SK-N-SH (cell line): Measurements from ENCODE around the gene PPP2CA. TPM values are rescaled to one million over a fixed set of nuclear protein-coding genes. Genes with fewer than 3 reads are reported as not detected.

Experiments
- CTCF ChIA-PET: fragments of 300-600, 350-600 bp; formaldehyde crosslinking; extraction: SDS; loops from one replicate; lab custom pipeline; 2021; lab: Yijun Ruan, JAX
- POLR2A ChIA-PET: fragments of 350-600 bp; sonication (Branson Sonifier 250); formaldehyde crosslinking; extraction: SDS; loops from one replicate; lab custom pipeline; 2020; ENCODE audit warnings: antibody characterized with exemption, inconsistent platforms; lab: Yijun Ruan, JAX
- DNase-seq: peaks from one replicate; pipeline ENCODE4 v3.0.0; 2012
- H2AFZ ChIP-seq: fragments of 200-600 bp; sonication (generic); 2 replicates; pipeline ENCODE4 v1.8.1; 2016; ENCODE audit warnings: antibody characterized with exemption, mild to moderate bottlenecking, low read depth
- H3F3A ChIP-seq: fragments of 200-600 bp; sonication (generic); replicated peaks from 2 replicates; pipeline ENCODE3; 2016; ENCODE audit warnings: antibody characterized with exemption, mild to moderate bottlenecking; ENCODE audit not compliant: insufficient read depth
- H3K27ac ChIP-seq, 2 experiments: fragments of 200-500 bp in 1 of 2; fragments of 200-600 bp in 1 of 2; sonication (Bioruptor generic) in 1 of 2; sonication (generic), shearing (Covaris generic) in 1 of 2; 2 replicates each; pipeline versions ENCODE4 v1.5.1 to v1.6.1; 2014 to 2016; ENCODE audit warnings: low read depth in 2 of 2, inconsistent platforms in 1 of 2, low read length in 1 of 2, mild to moderate bottlenecking in 1 of 2, mixed read lengths in 1 of 2
- H3K27me3 ChIP-seq: fragments of 200-600 bp; sonication (generic), shearing (Covaris generic); 2 replicates; pipeline ENCODE4 v1.6.1; 2016; ENCODE audit warnings: mixed run types; ENCODE audit not compliant: insufficient read depth
- H3K36me3 ChIP-seq, 2 experiments: fragments of 200-500 bp in 1 of 2; fragments of 200-600 bp in 1 of 2; sonication (Bioruptor generic) in 1 of 2; sonication (generic) in 1 of 2; replicated peaks in 1 of 2; 2 replicates each; pipeline versions ENCODE3 to v1.5.1; 2014 to 2016; ENCODE audit warnings: low read length in 1 of 2, mild to moderate bottlenecking in 1 of 2; ENCODE audit not compliant: insufficient read depth in 2 of 2, control insufficient read depth in 1 of 2
- H3K4me1 ChIP-seq, 2 experiments: fragments of 200-500 bp in 1 of 2; fragments of 200-600 bp in 1 of 2; sonication (Bioruptor generic) in 1 of 2; sonication (generic), shearing (Covaris generic) in 1 of 2; 2 replicates each; pipeline versions ENCODE4 v1.5.1 to v1.6.1; 2014 to 2016; ENCODE audit warnings: low read depth in 1 of 2, low read length in 1 of 2, mixed run types in 1 of 2; ENCODE audit not compliant: insufficient read depth in 2 of 2, control insufficient read depth in 1 of 2
- H3K4me2 ChIP-seq: fragments of 200-600 bp; sonication (generic), shearing (Covaris generic); 2 replicates; pipeline ENCODE4 v1.6.1; 2017; ENCODE audit warnings: mixed run types
- H3K4me3 ChIP-seq, 2 experiments: fragments of 200-500 bp in 1 of 2; fragments of 200-600 bp in 1 of 2; sonication (Bioruptor generic) in 1 of 2; sonication (generic), shearing (Covaris generic) in 1 of 2; 2 replicates each; pipeline versions ENCODE4 v1.5.1 to v1.8.1; 2014 to 2016; ENCODE audit warnings: low read depth in 2 of 2, inconsistent platforms in 1 of 2, low read length in 1 of 2, mild to moderate bottlenecking in 1 of 2, mixed read lengths in 1 of 2, moderate library complexity in 1 of 2
- H3K79me2 ChIP-seq: fragments of 200-600 bp; sonication (generic); 2 replicates; pipeline ENCODE4 v1.8.1; 2017; ENCODE audit warnings: mild to moderate bottlenecking; ENCODE audit not compliant: insufficient read depth
- H3K9ac ChIP-seq: fragments of 200-600 bp; sonication (generic); 2 replicates; pipeline ENCODE4 v1.6.1; 2017; ENCODE audit warnings: mixed run types
- H3K9me2 ChIP-seq: fragments of 200-600 bp; sonication (generic); 2 replicates; pipeline ENCODE4 v1.6.1; 2017; ENCODE audit warnings: mixed run types
- H3K9me3 ChIP-seq: fragments of 200-600 bp; sonication (generic); 2 replicates; pipeline ENCODE4 v1.6.1; 2017; ENCODE audit warnings: mixed run types, mild to moderate bottlenecking, moderate library complexity
- H4K20me1 ChIP-seq: fragments of 200-600 bp; sonication (generic); 2 replicates; pipeline ENCODE4 v1.6.1; 2017; ENCODE audit warnings: mild to moderate bottlenecking, mixed run types; ENCODE audit not compliant: insufficient read depth
- CHD2 ChIP-seq: fragments of 150-350 bp; IDR thresholded peaks from 2 replicates; pipeline ENCODE4 v1.6.1; 2018; ENCODE audit warnings: low read length; ENCODE audit not compliant: partially characterized antibody
- ELF1 ChIP-seq: IDR thresholded peaks from 2 replicates; pipeline ENCODE4 v1.4.0; 2012
- FOSL2 ChIP-seq: IDR thresholded peaks from 2 replicates; pipeline ENCODE4 v1.4.0; 2012; ENCODE audit warnings: low read depth, mild to moderate bottlenecking, moderate library complexity, borderline replicate concordance
- FOXM1 ChIP-seq: IDR thresholded peaks from 2 replicates; pipeline ENCODE4 v1.4.0; 2012; ENCODE audit warnings: low read depth, mild to moderate bottlenecking
- GATA2 ChIP-seq: sonication (generic); formaldehyde crosslinking; IDR thresholded peaks from 2 replicates; pipeline ENCODE4 v1.5.0; 2020; ENCODE audit warnings: mild to moderate bottlenecking, missing genetic modification reagents
- MEF2A ChIP-seq: IDR thresholded peaks from 2 replicates; pipeline ENCODE4 v1.4.0; 2012; ENCODE audit warnings: low read depth, borderline replicate concordance
- MXI1 ChIP-seq: IDR thresholded peaks from 2 replicates; pipeline ENCODE4 v1.6.1; 2012; ENCODE audit warnings: mild to moderate bottlenecking, low read depth, low read length, improper control_type of control experiment
- NRF1 ChIP-seq: IDR thresholded peaks from 2 replicates; pipeline ENCODE4 v1.6.1; 2012; ENCODE audit warnings: low read depth, mild to moderate bottlenecking, low read length
- POLR2AphosphoS5 ChIP-seq: IDR thresholded peaks from 2 replicates; pipeline ENCODE4 v1.6.1; 2012; ENCODE audit warnings: low read depth, low read length
- RAD21 ChIP-seq: IDR thresholded peaks from 2 replicates; pipeline ENCODE4 v1.6.1; 2012; ENCODE audit warnings: mild to moderate bottlenecking, low read length
- TAF1 ChIP-seq: IDR thresholded peaks from 2 replicates; pipeline ENCODE4 v1.6.1; 2012; ENCODE audit warnings: low read depth, mild to moderate bottlenecking, low read length, moderate library complexity, borderline replicate concordance
- TCF12 ChIP-seq: IDR thresholded peaks from 2 replicates; pipeline ENCODE4 v1.4.0; 2012
- YY1 ChIP-seq: IDR thresholded peaks from 2 replicates; pipeline ENCODE4 v1.4.0; 2012; ENCODE audit warnings: low read depth, mild to moderate bottlenecking
- WGBS: methylation state at CpG from one replicate; pipeline ENCODE4 v1.1.6; 2017; ENCODE audit warnings: low lambda C conversion rate; 5-methylcytosine and 5-hydroxymethylcytosine counted together
- polyA plus RNA-seq, 3 experiments: library from polyadenylated mRNA; depleted of rRNA; stranded (reverse); fragments of >200 nt; gene quantifications; 2 replicates each; pipeline ENCODE4 v1.2.3, GENCODE V29; 2012
- TF ChIP-seq, protein P1 (sequence below): IDR thresholded peaks from 2 replicates; pipeline ENCODE4; 2012
- TF ChIP-seq, protein P2 (sequence below): IDR thresholded peaks from 2 replicates; pipeline ENCODE4 v1.6.1; 2012; ENCODE audit warnings: mild to moderate bottlenecking, low read depth, low read length, moderate library complexity
- TF ChIP-seq, protein P3 (sequence below): IDR thresholded peaks from 2 replicates; pipeline ENCODE4 v1.4.0; 2012; ENCODE audit warnings: low read depth, borderline replicate concordance

Gene PPP2CA
- polyA plus RNA-seq, 1 of the 3 experiments (the other 2 are of a cell fraction): 146 TPM

DNA sequence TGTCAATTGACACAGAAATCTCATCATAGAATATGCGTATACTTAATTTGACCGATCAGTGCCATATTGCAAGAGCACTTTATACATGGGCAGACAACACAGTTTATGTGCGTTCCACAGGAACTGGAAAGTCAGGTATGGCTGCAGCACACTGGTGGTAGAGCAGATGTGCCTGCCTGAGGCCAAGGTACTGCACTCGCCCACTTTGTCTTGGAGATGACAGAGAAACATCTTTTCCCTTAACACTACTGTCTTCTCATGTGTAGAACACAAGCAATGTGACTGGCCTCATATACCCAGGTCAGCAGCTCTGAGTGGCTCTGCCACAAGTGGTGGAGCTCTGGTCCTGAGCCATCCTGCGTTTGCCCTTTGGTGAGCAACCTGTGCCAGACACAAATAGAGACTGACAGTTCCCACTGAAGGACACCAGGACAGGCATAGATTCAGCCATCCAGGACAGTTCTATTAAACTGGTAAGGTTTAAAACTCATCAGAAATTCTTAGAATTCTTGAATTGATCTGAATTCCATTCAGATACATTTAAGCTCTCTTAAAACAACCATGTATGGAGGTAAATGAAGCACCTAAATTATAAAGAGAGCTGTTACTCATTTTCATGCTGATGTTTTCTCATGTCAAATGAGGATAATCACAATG is 21.0 kb upstream of the PPP2CA start:
- H3K9ac ChIP-seq: no peak overlapping the region
- ChIA-PET CTCF (interaction anchor here (1.0 kb wide), 1 partner anchor 53 kb away, joined by 4 read pairs; no protein-coding TSS in a partner anchor), POLR2A (no interaction called here)
- peak overlapping the region; percentile 18; the same call in 1 of the 2 replicates for H3K4me2 ChIP-seq
- no peak for TF ChIP-seq RAD21
- TF ChIP-seq, protein P1, sequence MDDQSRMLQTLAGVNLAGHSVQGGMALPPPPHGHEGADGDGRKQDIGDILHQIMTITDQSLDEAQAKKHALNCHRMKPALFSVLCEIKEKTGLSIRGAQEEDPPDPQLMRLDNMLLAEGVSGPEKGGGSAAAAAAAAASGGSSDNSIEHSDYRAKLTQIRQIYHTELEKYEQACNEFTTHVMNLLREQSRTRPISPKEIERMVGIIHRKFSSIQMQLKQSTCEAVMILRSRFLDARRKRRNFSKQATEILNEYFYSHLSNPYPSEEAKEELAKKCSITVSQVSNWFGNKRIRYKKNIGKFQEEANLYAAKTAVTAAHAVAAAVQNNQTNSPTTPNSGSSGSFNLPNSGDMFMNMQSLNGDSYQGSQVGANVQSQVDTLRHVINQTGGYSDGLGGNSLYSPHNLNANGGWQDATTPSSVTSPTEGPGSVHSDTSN: peak; percentile 2; the same call in 1 of the 2 replicates
- TF ChIP-seq MEF2A: no peak
- no peak for TF ChIP-seq YY1
- 80% methylated on average over 5 of the region's 5 CpGs for WGBS
- no peak overlapping the region for H3K4me3 ChIP-seq
- H4K20me1 ChIP-seq: no peaks in the 10 kb centered on the region
- peaks cover 0 to 8% of the 10 kb centered on the region in 2 experiments; a peak in 2 of 4 replicates for H3K4me1 ChIP-seq
- H2AFZ ChIP-seq: no peak overlapping the region
- peak overlapping the region in 1 of 2 experiments; percentile 59; a peak in 2 of 4 replicates for H3K27ac ChIP-seq
- DNase-seq: no peak
- H3K27me3 ChIP-seq: no peaks in the 10 kb centered on the region
- no peaks in the 10 kb centered on the region for H3K9me2 ChIP-seq
- H3K9me3 ChIP-seq: no peaks in the 10 kb centered on the region
- no peaks in the 10 kb centered on the region for H3K36me3 ChIP-seq
- H3K79me2 ChIP-seq: no peaks in the 10 kb centered on the region
- H3F3A ChIP-seq: peaks cover 8% of the 10 kb centered on the region

DNA sequence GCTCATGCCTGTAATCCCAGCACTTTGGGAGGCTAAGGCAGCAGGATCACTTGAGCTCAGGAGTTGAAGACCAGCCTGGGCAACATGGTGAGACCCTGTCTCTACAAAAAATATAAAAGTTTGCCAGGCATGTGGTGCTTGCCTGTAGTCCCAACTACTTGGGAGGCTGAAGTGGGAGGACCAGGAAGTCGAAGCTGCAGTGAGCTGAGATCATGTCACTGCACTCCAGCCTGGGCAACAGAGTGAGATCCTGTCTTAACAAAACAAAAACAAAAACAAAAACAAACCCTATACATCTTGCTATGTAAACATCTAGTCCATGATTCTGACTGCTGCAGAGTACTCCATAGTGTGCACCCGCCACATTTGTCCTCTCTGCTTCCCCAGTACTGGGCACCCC is 19.8 kb upstream of the PPP2CA start:
- 94% methylated on average over 2 of the region's 2 CpGs for WGBS

More for the DNA sequence above, 19.8 kb upstream of the PPP2CA start:
- no peaks in the 10 kb centered on the region for H3K9me3 ChIP-seq
- TF ChIP-seq, protein P2, sequence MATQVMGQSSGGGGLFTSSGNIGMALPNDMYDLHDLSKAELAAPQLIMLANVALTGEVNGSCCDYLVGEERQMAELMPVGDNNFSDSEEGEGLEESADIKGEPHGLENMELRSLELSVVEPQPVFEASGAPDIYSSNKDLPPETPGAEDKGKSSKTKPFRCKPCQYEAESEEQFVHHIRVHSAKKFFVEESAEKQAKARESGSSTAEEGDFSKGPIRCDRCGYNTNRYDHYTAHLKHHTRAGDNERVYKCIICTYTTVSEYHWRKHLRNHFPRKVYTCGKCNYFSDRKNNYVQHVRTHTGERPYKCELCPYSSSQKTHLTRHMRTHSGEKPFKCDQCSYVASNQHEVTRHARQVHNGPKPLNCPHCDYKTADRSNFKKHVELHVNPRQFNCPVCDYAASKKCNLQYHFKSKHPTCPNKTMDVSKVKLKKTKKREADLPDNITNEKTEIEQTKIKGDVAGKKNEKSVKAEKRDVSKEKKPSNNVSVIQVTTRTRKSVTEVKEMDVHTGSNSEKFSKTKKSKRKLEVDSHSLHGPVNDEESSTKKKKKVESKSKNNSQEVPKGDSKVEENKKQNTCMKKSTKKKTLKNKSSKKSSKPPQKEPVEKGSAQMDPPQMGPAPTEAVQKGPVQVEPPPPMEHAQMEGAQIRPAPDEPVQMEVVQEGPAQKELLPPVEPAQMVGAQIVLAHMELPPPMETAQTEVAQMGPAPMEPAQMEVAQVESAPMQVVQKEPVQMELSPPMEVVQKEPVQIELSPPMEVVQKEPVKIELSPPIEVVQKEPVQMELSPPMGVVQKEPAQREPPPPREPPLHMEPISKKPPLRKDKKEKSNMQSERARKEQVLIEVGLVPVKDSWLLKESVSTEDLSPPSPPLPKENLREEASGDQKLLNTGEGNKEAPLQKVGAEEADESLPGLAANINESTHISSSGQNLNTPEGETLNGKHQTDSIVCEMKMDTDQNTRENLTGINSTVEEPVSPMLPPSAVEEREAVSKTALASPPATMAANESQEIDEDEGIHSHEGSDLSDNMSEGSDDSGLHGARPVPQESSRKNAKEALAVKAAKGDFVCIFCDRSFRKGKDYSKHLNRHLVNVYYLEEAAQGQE: no peak
- TF ChIP-seq POLR2AphosphoS5 (no peak), ELF1 (no peak), FOSL2 (no peak), TAF1 (no peak), MEF2A (no peak), MXI1 (no peak), NRF1 (no peak), CHD2 (no peak), TCF12 (no peak), FOXM1 (no peak), GATA2 (CRISPR knock-in tag) (no peak)
- TF ChIP-seq, protein P3, sequence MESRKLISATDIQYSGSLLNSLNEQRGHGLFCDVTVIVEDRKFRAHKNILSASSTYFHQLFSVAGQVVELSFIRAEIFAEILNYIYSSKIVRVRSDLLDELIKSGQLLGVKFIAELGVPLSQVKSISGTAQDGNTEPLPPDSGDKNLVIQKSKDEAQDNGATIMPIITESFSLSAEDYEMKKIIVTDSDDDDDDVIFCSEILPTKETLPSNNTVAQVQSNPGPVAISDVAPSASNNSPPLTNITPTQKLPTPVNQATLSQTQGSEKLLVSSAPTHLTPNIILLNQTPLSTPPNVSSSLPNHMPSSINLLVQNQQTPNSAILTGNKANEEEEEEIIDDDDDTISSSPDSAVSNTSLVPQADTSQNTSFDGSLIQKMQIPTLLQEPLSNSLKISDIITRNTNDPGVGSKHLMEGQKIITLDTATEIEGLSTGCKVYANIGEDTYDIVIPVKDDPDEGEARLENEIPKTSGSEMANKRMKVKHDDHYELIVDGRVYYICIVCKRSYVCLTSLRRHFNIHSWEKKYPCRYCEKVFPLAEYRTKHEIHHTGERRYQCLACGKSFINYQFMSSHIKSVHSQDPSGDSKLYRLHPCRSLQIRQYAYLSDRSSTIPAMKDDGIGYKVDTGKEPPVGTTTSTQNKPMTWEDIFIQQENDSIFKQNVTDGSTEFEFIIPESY: no peak
- TF ChIP-seq, all 33 proteins: peak for 0
- no peaks in the 10 kb centered on the region for H3K27me3 ChIP-seq
- ChIA-PET CTCF (interaction anchor here (2.1 kb wide), 1 partner anchor 206 kb away, joined by 5 read pairs; no protein-coding TSS in a partner anchor), POLR2A (no interaction called here)
- H3K9me2 ChIP-seq: no peaks in the 10 kb centered on the region
- no peak overlapping the region for H3K4me2 ChIP-seq
- peak overlapping the region in 1 of 2 experiments; percentile 26; a peak in 2 of 4 replicates for H3K27ac ChIP-seq
- H3K4me3 ChIP-seq: no peak overlapping the region
- no peaks in the 10 kb centered on the region for H3K79me2 ChIP-seq
- no peak for DNase-seq
- no peak overlapping the region for H3K9ac ChIP-seq
- peaks cover 0 to 8% of the 10 kb centered on the region in 2 experiments; a peak in 2 of 4 replicates for H3K4me1 ChIP-seq
- peaks cover 8% of the 10 kb centered on the region for H3F3A ChIP-seq
- H4K20me1 ChIP-seq: no peaks in the 10 kb centered on the region
- no peaks in the 10 kb centered on the region for H3K36me3 ChIP-seq
- H2AFZ ChIP-seq: 0 out of 2 replicates have a peak overlapping the region, but pooled peaks have one; percentile 60
